ENCODE results near the gene CCDC38.
"Not testable (repeated sequence)": the region's sequence is repeated elsewhere in the genome, so short reads cannot be mapped to it uniquely, and the experiment has no call there.

Gene CCDC38

GRCh38 chr12:95881331-95881955 is 61.0 kb downstream of the CCDC38 start:
- DNase-seq: no peak

DNA sequence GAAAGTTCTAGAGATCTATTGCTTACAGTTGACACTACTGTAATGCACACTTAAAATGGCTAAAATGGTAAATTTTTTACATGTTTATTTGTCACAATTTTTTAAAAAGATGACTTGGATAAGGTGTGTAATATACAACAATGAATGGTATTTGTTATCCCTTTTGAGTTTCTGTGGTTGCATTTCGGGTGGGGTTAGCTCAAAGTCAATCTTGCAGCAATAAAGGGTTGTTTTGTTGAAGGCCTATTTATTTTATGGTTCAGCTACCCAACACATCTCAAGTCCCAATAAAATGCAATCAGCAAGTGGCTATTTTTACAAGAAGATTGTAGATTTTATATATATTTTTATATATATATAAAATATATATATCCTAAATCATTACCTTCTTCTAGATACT is 61.5 kb downstream of the CCDC38 start:
- DNase-seq: no peak

- DNase-seq: no peak
Measured at GRCh38 chr12:95877622-95878021, 64.8 kb downstream of the CCDC38 start.

- DNase-seq: no peak
Measured at GRCh38 chr12:95874452-95874851, 68.0 kb downstream of the CCDC38 start.

DNA sequence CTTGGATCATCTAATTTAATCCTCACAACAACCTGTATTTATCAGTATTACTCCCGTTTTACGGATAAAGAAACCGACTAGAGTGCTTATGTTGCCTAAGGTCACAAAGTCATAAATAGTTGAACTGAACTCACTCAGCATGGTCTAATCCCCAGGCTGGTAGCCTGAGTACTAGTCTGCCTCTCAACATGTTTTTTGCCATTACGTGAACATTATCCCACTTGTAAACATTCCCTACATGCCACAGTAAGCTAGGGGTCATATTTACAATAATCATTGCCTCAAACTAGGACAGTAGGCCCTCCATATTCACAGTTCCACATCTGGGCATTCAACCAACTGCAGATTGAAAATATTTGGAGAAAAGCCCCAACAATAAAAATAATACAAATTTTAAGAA is 71.5 kb downstream of the CCDC38 start:
- no peak for DNase-seq

- DNase-seq: no peak
Measured at GRCh38 chr12:95863337-95863736, 79.1 kb downstream of the CCDC38 start.

DNA sequence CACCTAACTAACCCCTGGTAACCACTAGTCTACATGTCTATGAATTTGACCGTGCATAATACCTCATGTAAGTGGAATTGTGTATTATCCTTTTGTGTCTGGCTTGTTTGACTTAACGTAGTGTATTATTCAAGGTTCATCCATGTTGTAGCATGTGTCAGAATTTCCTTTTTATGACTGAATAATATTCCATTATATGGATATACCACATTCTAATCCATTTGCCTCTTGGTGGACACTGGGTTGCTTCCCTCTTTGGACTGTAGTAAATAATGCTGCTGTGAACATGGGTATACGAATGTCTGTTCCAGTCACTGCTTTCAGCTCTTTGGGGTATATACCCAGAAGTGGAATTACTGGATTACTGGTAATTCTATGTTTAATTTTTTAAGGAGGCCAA is 80.4 kb downstream of the CCDC38 start:
- no peak for DNase-seq

GRCh38 chr12:95859947-95860850 is 82.2 kb downstream of the CCDC38 start:
- no peak for DNase-seq

DNA sequence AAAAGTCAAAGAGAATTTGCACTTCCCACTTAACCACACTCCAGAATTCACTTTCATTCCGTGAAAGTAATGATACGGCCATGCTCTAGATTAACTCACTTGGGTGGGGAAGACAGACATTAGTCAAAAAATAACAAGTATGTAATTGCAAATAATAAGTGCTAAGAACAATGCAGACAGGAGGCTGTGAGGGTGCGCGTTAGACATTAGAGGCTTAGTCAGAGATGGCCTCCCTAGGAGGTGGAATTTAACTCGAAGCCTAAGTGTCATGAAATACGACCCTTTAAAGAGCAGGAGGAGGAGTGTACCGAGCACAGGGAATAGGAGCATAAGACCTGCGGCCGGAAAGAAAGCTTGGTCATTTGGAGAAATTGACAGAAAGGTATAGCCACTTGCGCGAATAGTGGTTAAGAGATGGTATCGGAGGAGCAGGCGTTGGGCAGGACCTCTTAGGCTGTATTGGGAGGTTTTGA is 83.0 kb downstream of the CCDC38 start:
- DNase-seq: no peak

- peak; percentile 90 for DNase-seq
Measured at GRCh38 chr12:95858451-95859343, 83.7 kb downstream of the CCDC38 start, which contains the start of gene SNRPF. SNRPF (plus strand) TSS chr12:95858952; CDS start chr12:95859074, 122 bp downstream.

- no peak for DNase-seq
Measured at GRCh38 chr12:95857799-95858198, 84.6 kb downstream of the CCDC38 start.

- DNase-seq: no peak
Measured at GRCh38 chr12:95857156-95857555, 85.3 kb downstream of the CCDC38 start.

- no peak for DNase-seq
Measured at GRCh38 chr12:95852133-95852532, 90.3 kb downstream of the CCDC38 start.

GRCh38 chr12:95851606-95852005 is 90.8 kb downstream of the CCDC38 start:
- no peak for DNase-seq

GRCh38 chr12:95848575-95849388 is 93.6 kb downstream of the CCDC38 start:
- DNase-seq: no peak

- not testable (repeated sequence) for DNase-seq
Measured at GRCh38 chr12:95842426-95842825, 100.0 kb downstream of the CCDC38 start.

DNA sequence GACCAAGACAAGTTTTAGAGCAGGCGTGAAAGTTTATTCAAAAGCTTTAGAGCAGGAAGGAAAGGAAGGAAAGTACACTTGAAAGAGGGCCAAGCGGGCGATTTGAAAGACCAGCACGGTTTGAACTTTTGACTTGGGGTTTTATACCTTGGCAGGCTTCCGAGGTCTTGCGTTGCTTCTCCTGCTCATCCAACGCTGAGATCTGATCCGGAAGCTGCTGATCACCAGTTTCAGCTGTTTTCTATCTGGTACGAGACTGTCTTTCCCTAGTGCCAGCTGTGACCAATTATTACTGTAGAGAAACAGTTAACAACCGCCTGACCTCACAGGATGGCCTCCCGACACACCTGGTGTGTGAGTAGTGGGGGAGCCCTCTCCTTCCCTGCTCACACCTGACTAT is 104.3 kb downstream of the CCDC38 start:
- no peak for DNase-seq

DNA sequence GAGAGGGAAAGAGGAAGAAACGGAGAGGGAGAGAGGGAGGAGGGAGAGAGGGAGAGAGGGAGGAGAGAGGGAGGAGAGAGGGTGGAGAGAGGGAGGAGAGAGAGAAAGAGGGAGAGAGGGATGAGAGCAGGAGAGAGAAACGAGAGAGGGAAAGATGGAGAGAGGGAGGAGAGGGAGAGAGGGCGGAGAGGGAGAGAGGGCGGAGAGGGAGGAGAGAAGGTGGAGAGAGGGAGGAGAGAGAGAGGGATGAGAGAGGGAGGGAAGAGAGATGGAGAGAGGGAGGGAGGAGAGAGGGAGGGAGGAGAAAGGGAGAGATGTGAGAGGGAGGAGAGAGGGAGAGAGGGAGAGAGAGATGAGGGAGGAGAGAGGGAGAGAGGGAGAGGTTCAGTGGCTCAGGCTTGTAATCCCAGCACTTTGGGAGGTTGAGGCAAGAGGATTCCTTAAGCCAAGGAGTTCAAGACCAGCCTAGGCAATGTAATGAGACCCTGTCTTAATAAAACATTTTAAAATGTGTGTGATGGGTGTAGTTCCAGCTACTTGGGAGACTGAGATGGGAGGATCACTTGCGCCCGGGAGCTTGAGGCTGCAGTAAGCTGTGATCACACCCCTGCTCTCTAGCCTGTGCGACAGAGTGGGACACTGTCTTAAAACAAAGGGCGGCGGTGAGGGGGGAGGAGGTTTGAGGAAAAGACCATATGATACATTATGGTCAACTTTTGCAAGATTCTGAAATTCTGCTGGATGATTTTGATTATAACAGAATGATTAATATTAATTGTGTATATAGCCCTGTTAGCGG is 105.0 kb downstream of the CCDC38 start:
- no peak for DNase-seq

GRCh38 chr12:95836630-95837239 is 105.7 kb downstream of the CCDC38 start:
- DNase-seq: no peak

DNA sequence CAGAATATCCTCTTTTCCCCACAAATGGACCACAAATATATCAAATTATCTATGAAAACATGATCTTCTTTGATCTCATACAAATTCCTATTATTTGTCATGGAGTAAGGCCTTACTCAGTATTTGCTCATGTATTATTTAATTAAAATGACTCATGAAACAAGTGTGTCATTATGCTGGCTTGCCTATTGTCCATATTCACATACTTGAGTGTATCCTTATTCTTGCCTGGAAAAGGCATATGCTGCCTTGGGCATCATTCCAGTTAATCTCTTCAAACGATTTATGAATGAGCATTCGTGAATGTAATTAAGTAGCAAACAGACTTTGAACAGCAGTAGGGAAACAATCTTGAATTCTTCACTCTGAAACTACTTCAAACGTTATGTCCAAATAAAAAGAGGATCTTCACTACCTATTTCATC is 106.2 kb downstream of the CCDC38 start:
- no peak for DNase-seq

DNA sequence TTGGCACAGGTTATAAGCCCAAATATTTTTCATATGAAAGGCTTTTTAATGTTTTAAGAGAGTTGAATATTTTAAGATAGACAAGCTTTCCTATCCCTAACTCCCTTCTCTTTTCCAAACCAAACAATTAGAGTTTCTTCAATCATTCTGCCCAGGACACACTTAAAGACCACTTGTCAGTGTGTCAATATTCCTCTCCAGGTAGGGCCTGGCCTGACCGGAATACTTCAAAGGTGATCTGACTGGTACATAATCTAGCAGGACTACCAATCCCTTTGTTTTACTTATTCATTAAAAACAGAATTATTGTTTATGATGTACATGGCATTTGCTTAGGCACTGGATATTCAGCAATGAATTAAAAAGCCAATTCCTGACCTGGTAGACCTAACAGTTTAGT is 107.8 kb downstream of the CCDC38 start:
- no peak for DNase-seq

Measured in activated CD8-positive, alpha-beta memory T cell treated with anti-CD3 and anti-CD28 coated beads, Interleukin-2, amount 50 U/mL, for 4 hours (primary cell).